H1 (cell line): ENCODE measurements around the gene CTH.

Experiments
- BCL11A ChIP-seq, 2 experiments: IDR thresholded peaks; one replicate each; pipeline ENCODE4 v1.6.1; 2011; ENCODE audit warnings: low read depth in 2 of 2, low read length in 2 of 2, mild to moderate bottlenecking in 2 of 2
- CHD2 ChIP-seq: IDR thresholded peaks from 2 replicates; pipeline ENCODE4 v1.6.1; 2012; ENCODE audit warnings: low read length, improper control_type of control experiment
- EGR1 ChIP-seq: IDR thresholded peaks from 2 replicates; pipeline ENCODE4 v1.6.1; 2011; ENCODE audit warnings: low read depth, low read length, borderline replicate concordance
- EZH2 ChIP-seq: fragments of 200-600 bp; sonication (generic); IDR thresholded peaks from 2 replicates; pipeline ENCODE4 v1.7.1; 2012; ENCODE audit warnings: low read depth, mild to moderate bottlenecking, moderate library complexity, low read length, inconsistent platforms; ENCODE audit not compliant: severe bottlenecking
- HDAC2 ChIP-seq, 2 experiments: fragments of 300-600 bp in 1 of 2; sonication (generic) in 1 of 2; IDR thresholded peaks; 2 replicates each; pipeline ENCODE4 v1.6.1; 2011 to 2012; ENCODE audit warnings: low read depth in 2 of 2, low read length in 2 of 2, mild to moderate bottlenecking in 2 of 2, moderate library complexity in 2 of 2, borderline replicate concordance in 1 of 2, inconsistent platforms in 1 of 2
- POLR2A ChIP-seq, 2 experiments: IDR thresholded peaks; 1 replicate in 1 of 2; 2 replicates in 1 of 2; pipeline ENCODE4 v1.6.1; 2011; ENCODE audit warnings: low read depth in 2 of 2, low read length in 2 of 2, mild to moderate bottlenecking in 2 of 2; ENCODE audit errors: control extremely low read depth in 1 of 2
- POLR2AphosphoS5 ChIP-seq: IDR thresholded peaks from 2 replicates; pipeline ENCODE4 v1.6.1; 2011; ENCODE audit warnings: low read depth, low read length
- SP2 ChIP-seq: IDR thresholded peaks from 2 replicates; pipeline ENCODE4 v1.6.1; 2012; ENCODE audit warnings: mild to moderate bottlenecking, low read length, inconsistent platforms
- TF ChIP-seq, protein P1 (sequence below), 3 experiments: IDR thresholded peaks; 1 replicate in 2 of 3; 2 replicates in 1 of 3; pipeline versions ENCODE4 v1.5.1 to v1.6.1; 2011; ENCODE audit warnings: low read length in 3 of 3, mild to moderate bottlenecking in 3 of 3, inconsistent platforms in 2 of 3, low read depth in 1 of 3, moderate library complexity in 1 of 3; ENCODE audit not compliant: insufficient read depth in 1 of 3; ENCODE audit errors: control extremely low read depth in 1 of 3
- TF ChIP-seq, protein P2 (sequence below): IDR thresholded peaks from 2 replicates; pipeline ENCODE4 v1.6.1; 2012; ENCODE audit warnings: low read length, inconsistent platforms
- TF ChIP-seq, protein P3 (sequence below): IDR thresholded peaks from 2 replicates; pipeline ENCODE4 v1.6.1; 2011; ENCODE audit warnings: low read depth, mild to moderate bottlenecking, low read length; ENCODE audit not compliant: insufficient read depth

DNA sequence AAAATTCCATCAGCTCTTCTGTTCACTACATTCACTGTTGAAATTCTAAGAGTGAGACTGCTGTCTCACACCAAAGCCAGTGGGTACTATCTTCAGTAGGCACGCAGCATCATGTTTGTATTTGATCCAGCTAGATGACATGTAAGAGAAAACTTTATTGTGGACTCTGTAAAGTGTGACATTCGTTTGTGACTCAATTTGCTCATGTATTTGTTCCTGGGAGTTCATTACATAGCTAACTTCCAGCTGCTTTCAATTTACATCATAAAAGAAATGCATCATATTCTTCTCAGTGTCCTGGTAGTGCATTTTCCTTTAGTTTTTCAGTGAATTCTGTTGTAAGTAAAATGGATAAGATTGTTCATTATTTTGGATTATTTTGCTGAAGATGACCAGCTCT lies 31.4 kb downstream of the CTH start:
- TF ChIP-seq SP2 (no peak), EZH2 (no peak), HDAC2 (IDR thresholded peaks at IDR 0.05; ENCODE audit: borderline replicate concordance in 1 of 2, low read depth in 2 of 2, low read length in 2 of 2) (no peak), BCL11A (IDR thresholded peaks at IDR 0.05; ENCODE audit: low read depth in 2 of 2, low read length in 2 of 2) (no peak), CHD2 (no peak), POLR2AphosphoS5 (no peak), POLR2A (IDR thresholded peaks at IDR 0.05; ENCODE audit: control extremely low read depth in 1 of 2, low read depth in 2 of 2, low read length in 2 of 2) (no peak), EGR1 (no peak)
- TF ChIP-seq, protein P1, sequence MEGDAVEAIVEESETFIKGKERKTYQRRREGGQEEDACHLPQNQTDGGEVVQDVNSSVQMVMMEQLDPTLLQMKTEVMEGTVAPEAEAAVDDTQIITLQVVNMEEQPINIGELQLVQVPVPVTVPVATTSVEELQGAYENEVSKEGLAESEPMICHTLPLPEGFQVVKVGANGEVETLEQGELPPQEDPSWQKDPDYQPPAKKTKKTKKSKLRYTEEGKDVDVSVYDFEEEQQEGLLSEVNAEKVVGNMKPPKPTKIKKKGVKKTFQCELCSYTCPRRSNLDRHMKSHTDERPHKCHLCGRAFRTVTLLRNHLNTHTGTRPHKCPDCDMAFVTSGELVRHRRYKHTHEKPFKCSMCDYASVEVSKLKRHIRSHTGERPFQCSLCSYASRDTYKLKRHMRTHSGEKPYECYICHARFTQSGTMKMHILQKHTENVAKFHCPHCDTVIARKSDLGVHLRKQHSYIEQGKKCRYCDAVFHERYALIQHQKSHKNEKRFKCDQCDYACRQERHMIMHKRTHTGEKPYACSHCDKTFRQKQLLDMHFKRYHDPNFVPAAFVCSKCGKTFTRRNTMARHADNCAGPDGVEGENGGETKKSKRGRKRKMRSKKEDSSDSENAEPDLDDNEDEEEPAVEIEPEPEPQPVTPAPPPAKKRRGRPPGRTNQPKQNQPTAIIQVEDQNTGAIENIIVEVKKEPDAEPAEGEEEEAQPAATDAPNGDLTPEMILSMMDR (IDR thresholded peaks at IDR 0.05; ENCODE audit: control extremely low read depth in 1 of 3, insufficient read depth in 1 of 3, low read depth in 1 of 3, low read length in 3 of 3): no peak
- TF ChIP-seq, protein P2, sequence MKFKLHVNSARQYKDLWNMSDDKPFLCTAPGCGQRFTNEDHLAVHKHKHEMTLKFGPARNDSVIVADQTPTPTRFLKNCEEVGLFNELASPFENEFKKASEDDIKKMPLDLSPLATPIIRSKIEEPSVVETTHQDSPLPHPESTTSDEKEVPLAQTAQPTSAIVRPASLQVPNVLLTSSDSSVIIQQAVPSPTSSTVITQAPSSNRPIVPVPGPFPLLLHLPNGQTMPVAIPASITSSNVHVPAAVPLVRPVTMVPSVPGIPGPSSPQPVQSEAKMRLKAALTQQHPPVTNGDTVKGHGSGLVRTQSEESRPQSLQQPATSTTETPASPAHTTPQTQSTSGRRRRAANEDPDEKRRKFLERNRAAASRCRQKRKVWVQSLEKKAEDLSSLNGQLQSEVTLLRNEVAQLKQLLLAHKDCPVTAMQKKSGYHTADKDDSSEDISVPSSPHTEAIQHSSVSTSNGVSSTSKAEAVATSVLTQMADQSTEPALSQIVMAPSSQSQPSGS: no peak
- TF ChIP-seq, protein P3, sequence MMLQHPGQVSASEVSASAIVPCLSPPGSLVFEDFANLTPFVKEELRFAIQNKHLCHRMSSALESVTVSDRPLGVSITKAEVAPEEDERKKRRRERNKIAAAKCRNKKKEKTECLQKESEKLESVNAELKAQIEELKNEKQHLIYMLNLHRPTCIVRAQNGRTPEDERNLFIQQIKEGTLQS: no peak
